A549 (cell line): Measurements from ENCODE around the gene TNN. TPM values are rescaled to one million over a fixed set of nuclear protein-coding genes. Genes with fewer than 3 reads are reported as not detected.

Experiments used
- ATAC-seq, 2 experiments: fragments of 200-7000 bp in 1 of 2; fragments of >200 bp in 1 of 2; cut with Nextera tagmentation in 1 of 2; cut with Tn5 transposase in 1 of 2; 3 replicates each; pipeline versions ENCODE4 v1.8.0 to v1.9.1; 2018 to 2020; ENCODE audit warnings: mild to moderate bottlenecking in 1 of 2, moderate library complexity in 1 of 2
- CTCF ChIA-PET: fragments of 300-600 bp; sonication (Branson Sonifier 250); formaldehyde crosslinking; extraction: SDS; loops from one replicate; lab custom pipeline; 2021; ENCODE audit warnings: antibody characterized with exemption, inconsistent platforms; lab: Yijun Ruan, JAX
- POLR2A ChIA-PET: fragments of 350-600 bp; formaldehyde crosslinking; extraction: SDS; loops from one replicate; lab custom pipeline; 2021; ENCODE audit warnings: antibody characterized with exemption, inconsistent platforms; lab: Yijun Ruan, JAX
- DNase-seq, 2 experiments: peaks; one replicate each; pipeline versions ENCODE4 v3.0.0 to v3.0.0-alpha.2; 2011 to 2016; ENCODE audit warnings: low read depth in 1 of 2, low spot score in 1 of 2
- FAIRE-seq: peaks from 2 replicates; lab custom pipeline; 2011; peaks lifted over from hg19 to GRCh38; lab: Jason Lieb, UNC
- H3K27ac ChIP-seq, 2 experiments: fragments of >200 bp; sonication (Bioruptor Twin); formaldehyde crosslinking; 3 replicates each; pipeline ENCODE4 v1.5.1; 2016 to 2017
- H3K4me1 ChIP-seq: fragments of >200 bp; sonication (Bioruptor Twin); formaldehyde crosslinking; 3 replicates; pipeline ENCODE4 v1.6.1; 2016
- H3K4me2 ChIP-seq: fragments of >200 bp; sonication (Bioruptor Twin); formaldehyde crosslinking; 3 replicates; pipeline ENCODE4 v1.6.1; 2016
- H3K4me3 ChIP-seq: fragments of >200 bp; sonication (Bioruptor Twin); formaldehyde crosslinking; 3 replicates; pipeline ENCODE4 v1.5.1; 2016
- H3K9me3 ChIP-seq: fragments of >200 bp; sonication (Bioruptor Twin); formaldehyde crosslinking; 3 replicates; pipeline ENCODE4 v1.6.1; 2016
- BHLHE40 ChIP-seq: IDR thresholded peaks from 2 replicates; pipeline ENCODE4 v1.6.1; 2012; ENCODE audit warnings: low read depth, low read length, inconsistent platforms
- CBX8 ChIP-seq: fragments of 200-600 bp; sonication (generic); IDR thresholded peaks from 2 replicates; pipeline ENCODE4 v1.6.1; 2016
- EP300 ChIP-seq, 2 experiments: fragments of >200 bp; sonication (Bioruptor Twin); formaldehyde crosslinking; IDR thresholded peaks; 2 replicates in 1 of 2; 3 replicates in 1 of 2; pipeline ENCODE4 v1.6.1; 2016 to 2017
- ESRRA ChIP-seq: fragments of 150-350 bp; IDR thresholded peaks from 2 replicates; pipeline ENCODE4 v1.6.1; 2014; ENCODE audit warnings: mild to moderate bottlenecking, low read length, borderline replicate concordance
- HEYL ChIP-seq: fragments of 250-450 bp; sonication (Bioruptor Pico); IDR thresholded peaks from 2 replicates; pipeline ENCODE4 v1.8.0; 2021; ENCODE audit warnings: mild to moderate bottlenecking, moderate library complexity
- HOXA7 ChIP-seq: fragments of 250-450 bp; sonication (Bioruptor Pico); IDR thresholded peaks from 2 replicates; pipeline ENCODE4 v1.5.0; 2020; ENCODE audit warnings: mild to moderate bottlenecking, moderate library complexity
- KDM1A ChIP-seq: fragments of 200-600 bp; sonication (generic); IDR thresholded peaks from 2 replicates; pipeline ENCODE4 v1.6.1; 2016; ENCODE audit warnings: low read depth, mild to moderate bottlenecking
- KDM5A ChIP-seq: fragments of 200-600 bp; sonication (generic); IDR thresholded peaks from 2 replicates; pipeline ENCODE4 v1.6.1; 2016; ENCODE audit warnings: antibody characterized with exemption, mild to moderate bottlenecking
- MAZ ChIP-seq: fragments of 150-350 bp; IDR thresholded peaks from 2 replicates; pipeline ENCODE4 v1.6.1; 2014; ENCODE audit warnings: antibody characterized with exemption, low read depth, low read length, borderline replicate concordance
- NFE2L2 ChIP-seq: fragments of 150-350 bp; conservative IDR thresholded peaks from 2 replicates; pipeline ENCODE4 v1.6.1; 2014; ENCODE audit warnings: low read length
- NPAS2 ChIP-seq: fragments of 250-450 bp; sonication (Bioruptor Pico); IDR thresholded peaks from 2 replicates; pipeline ENCODE4 v1.8.0; 2022; ENCODE audit warnings: mild to moderate bottlenecking, moderate library complexity, borderline replicate concordance
- NR3C1 ChIP-seq: fragments of >200 bp; sonication (Bioruptor Twin); formaldehyde crosslinking; IDR thresholded peaks from 3 replicates; pipeline ENCODE4 v1.6.1; 2017
- PHF8 ChIP-seq: fragments of 200-600 bp; sonication (generic); IDR thresholded peaks from 2 replicates; pipeline ENCODE4 v1.6.1; 2016; ENCODE audit warnings: low read depth, mild to moderate bottlenecking, antibody characterized with exemption, moderate library complexity, borderline replicate concordance
- POLR2AphosphoS2 ChIP-seq: conservative IDR thresholded peaks from 2 replicates; pipeline ENCODE4 v1.6.1; 2012; ENCODE audit warnings: low read length, improper control_type of control experiment, inconsistent platforms
- RAD21 ChIP-seq, 2 experiments: fragments of >200 bp in 1 of 2; sonication (Bioruptor Twin) in 1 of 2; formaldehyde crosslinking in 1 of 2; IDR thresholded peaks in 1 of 2; conservative IDR thresholded peaks in 1 of 2; 2 replicates in 1 of 2; 3 replicates in 1 of 2; pipeline ENCODE4 v1.6.1; 2012 to 2018; ENCODE audit warnings: inconsistent platforms in 1 of 2
- RNF2 ChIP-seq: fragments of 200-600 bp; sonication (generic); IDR thresholded peaks from 2 replicates; pipeline ENCODE4 v1.6.1; 2016; ENCODE audit warnings: low read depth, mild to moderate bottlenecking, antibody characterized with exemption, moderate library complexity, borderline replicate concordance
- ZC3H11A ChIP-seq: fragments of 450-650 bp; IDR thresholded peaks from 2 replicates; pipeline ENCODE4 v1.6.1; 2014; ENCODE audit warnings: antibody characterized with exemption, mild to moderate bottlenecking
- ZFP36 ChIP-seq: fragments of 450-650 bp; IDR thresholded peaks from 2 replicates; pipeline ENCODE4 v1.6.1; 2014; ENCODE audit warnings: borderline replicate concordance; ENCODE audit not compliant: partially characterized antibody
- ZNF302 ChIP-seq: fragments of 250-450 bp; sonication (Bioruptor Pico); IDR thresholded peaks from 2 replicates; pipeline ENCODE4 v1.9.0; 2021; ENCODE audit warnings: inconsistent platforms, mild to moderate bottlenecking, moderate library complexity
- ZSCAN20 ChIP-seq: fragments of 250-450 bp; sonication (Bioruptor Pico); IDR thresholded peaks from 2 replicates; pipeline ENCODE4 v1.8.0; 2022; ENCODE audit warnings: mild to moderate bottlenecking, moderate library complexity
- WGBS: methylation state at CpG from one replicate; pipeline ENCODE4 v1.1.6; 2017; ENCODE audit errors: missing lambda C conversion rate; 5-methylcytosine and 5-hydroxymethylcytosine counted together
- polyA plus RNA-seq, 4 experiments: library from polyadenylated mRNA; depleted of rRNA in 3 of 4; stranded (reverse); fragments of >200 nt; fragmentation: RNase III in 1 of 4; extraction: RNeasy Plus Mini Kit Qiagen cat#74134 plus additional on column Dnase treatment in 1 of 4; gene quantifications; 2 replicates in 3 of 4; 3 replicates in 1 of 4; pipeline ENCODE4 v1.2.3, GENCODE V29; 2011 to 2017
- TF ChIP-seq, protein P1 (sequence below): fragments of 200-600 bp; sonication (generic); IDR thresholded peaks from 2 replicates; pipeline ENCODE4 v1.6.1; 2016; ENCODE audit warnings: antibody characterized with exemption, mild to moderate bottlenecking, moderate library complexity
- TF ChIP-seq, protein P2 (sequence below): fragments of 150-350 bp; IDR thresholded peaks from 2 replicates; pipeline ENCODE4 v1.6.1; 2014; ENCODE audit warnings: low read depth, mild to moderate bottlenecking, low read length
- TF ChIP-seq, protein P3 (sequence below): IDR thresholded peaks from 2 replicates; pipeline ENCODE4 v1.6.1; 2012
- TF ChIP-seq, protein P4 (sequence below): fragments of 250-450 bp; sonication (Bioruptor Pico); IDR thresholded peaks from 2 replicates; pipeline ENCODE4 v1.5.0; 2020; ENCODE audit warnings: low read depth, mild to moderate bottlenecking, moderate library complexity

The TNN gene
- polyA plus RNA-seq, 2 of the 4 experiments (the other 2 are of a cell fraction) = not detected

DNA sequence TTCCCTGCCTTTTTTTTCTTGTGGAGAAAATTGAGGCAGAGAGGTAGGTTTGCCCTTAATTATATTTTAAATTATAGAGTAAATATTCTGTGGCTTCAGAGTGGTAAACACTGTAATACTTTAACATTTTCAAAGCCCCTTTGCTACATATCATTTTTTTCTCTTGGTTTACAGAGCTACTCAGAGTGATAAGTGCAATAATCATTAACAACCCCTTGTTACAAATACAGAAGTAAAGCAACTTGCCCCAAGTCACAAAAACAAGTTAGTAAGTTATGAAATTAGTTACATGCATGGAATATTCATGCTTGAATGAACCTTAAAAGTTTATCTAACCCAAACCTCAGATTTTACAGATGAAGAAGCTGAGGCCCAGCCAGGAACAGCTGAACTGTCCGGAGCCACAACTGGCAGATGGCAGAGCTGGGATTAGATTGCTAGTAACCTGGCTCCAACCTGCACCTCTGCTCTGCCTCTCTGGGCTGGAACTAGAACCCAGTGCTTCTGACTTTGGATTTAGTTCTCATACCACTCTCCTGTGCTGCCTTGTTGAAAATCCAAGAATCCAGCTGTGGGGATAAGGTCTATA, 48.7 kb downstream of the TNN start:
- no peak for FAIRE-seq
- CTCF ChIA-PET = interaction anchor here (0.9 to 2.5 kb wide), 4 partner anchors 7 to 85 kb away, joined by 3 to 12 read pairs (median 4); no protein-coding TSS in a partner anchor

DNA sequence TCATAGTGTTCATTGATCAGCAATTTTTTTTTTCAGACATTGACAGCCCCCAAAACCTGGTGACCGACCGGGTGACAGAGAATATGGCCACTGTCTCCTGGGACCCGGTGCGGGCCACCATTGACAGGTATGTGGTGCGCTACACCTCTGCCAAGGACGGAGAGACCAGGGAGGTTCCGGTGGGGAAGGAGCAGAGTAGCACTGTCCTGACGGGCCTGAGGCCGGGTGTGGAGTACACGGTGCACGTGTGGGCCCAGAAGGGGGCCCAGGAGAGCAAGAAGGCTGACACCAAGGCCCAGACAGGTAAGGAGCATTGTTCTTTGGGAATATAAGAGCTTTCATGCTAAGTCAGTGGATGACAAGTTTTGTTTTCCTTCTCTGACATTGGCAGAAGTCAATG, 49.3 kb downstream of the TNN start:
- ATAC-seq (no peak), FAIRE-seq (no peak)
- CTCF ChIA-PET = interaction anchor here (0.8 to 0.9 kb wide), 2 partner anchors 8 to 30 kb away, joined by 3 to 5 read pairs; no protein-coding TSS in a partner anchor

More for the DNA sequence above, 48.7 kb downstream of the TNN start:
- WGBS = 82% methylated on average over 1 of the region's 1 CpG
- H3K4me2 ChIP-seq = no peak overlapping the region
- H3K27ac ChIP-seq = no peak overlapping the region
- ATAC-seq (no peak), DNase-seq (no peak)
- H3K4me3 ChIP-seq = no peak overlapping the region
- H3K4me1 ChIP-seq = no peaks in the 10 kb centered on the region
- POLR2A ChIA-PET = no interaction called here
- 0 out of 3 replicates have a peak, but pooled peaks cover 2% of the 10 kb centered on the region for H3K9me3 ChIP-seq
- TF ChIP-seq, protein P1, sequence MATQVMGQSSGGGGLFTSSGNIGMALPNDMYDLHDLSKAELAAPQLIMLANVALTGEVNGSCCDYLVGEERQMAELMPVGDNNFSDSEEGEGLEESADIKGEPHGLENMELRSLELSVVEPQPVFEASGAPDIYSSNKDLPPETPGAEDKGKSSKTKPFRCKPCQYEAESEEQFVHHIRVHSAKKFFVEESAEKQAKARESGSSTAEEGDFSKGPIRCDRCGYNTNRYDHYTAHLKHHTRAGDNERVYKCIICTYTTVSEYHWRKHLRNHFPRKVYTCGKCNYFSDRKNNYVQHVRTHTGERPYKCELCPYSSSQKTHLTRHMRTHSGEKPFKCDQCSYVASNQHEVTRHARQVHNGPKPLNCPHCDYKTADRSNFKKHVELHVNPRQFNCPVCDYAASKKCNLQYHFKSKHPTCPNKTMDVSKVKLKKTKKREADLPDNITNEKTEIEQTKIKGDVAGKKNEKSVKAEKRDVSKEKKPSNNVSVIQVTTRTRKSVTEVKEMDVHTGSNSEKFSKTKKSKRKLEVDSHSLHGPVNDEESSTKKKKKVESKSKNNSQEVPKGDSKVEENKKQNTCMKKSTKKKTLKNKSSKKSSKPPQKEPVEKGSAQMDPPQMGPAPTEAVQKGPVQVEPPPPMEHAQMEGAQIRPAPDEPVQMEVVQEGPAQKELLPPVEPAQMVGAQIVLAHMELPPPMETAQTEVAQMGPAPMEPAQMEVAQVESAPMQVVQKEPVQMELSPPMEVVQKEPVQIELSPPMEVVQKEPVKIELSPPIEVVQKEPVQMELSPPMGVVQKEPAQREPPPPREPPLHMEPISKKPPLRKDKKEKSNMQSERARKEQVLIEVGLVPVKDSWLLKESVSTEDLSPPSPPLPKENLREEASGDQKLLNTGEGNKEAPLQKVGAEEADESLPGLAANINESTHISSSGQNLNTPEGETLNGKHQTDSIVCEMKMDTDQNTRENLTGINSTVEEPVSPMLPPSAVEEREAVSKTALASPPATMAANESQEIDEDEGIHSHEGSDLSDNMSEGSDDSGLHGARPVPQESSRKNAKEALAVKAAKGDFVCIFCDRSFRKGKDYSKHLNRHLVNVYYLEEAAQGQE = no peak
- no peak for TF ChIP-seq HEYL (CRISPR knock-in tag)
- TF ChIP-seq MAZ = no peak
- no peak for TF ChIP-seq NR3C1
- no peak for TF ChIP-seq KDM5A
- no peak for TF ChIP-seq ZFP36
- TF ChIP-seq, protein P2, sequence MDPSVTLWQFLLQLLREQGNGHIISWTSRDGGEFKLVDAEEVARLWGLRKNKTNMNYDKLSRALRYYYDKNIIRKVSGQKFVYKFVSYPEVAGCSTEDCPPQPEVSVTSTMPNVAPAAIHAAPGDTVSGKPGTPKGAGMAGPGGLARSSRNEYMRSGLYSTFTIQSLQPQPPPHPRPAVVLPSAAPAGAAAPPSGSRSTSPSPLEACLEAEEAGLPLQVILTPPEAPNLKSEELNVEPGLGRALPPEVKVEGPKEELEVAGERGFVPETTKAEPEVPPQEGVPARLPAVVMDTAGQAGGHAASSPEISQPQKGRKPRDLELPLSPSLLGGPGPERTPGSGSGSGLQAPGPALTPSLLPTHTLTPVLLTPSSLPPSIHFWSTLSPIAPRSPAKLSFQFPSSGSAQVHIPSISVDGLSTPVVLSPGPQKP = no peak
- no peak for TF ChIP-seq NPAS2 (CRISPR knock-in tag)
- no peak for TF ChIP-seq ZC3H11A
- TF ChIP-seq, protein P3, sequence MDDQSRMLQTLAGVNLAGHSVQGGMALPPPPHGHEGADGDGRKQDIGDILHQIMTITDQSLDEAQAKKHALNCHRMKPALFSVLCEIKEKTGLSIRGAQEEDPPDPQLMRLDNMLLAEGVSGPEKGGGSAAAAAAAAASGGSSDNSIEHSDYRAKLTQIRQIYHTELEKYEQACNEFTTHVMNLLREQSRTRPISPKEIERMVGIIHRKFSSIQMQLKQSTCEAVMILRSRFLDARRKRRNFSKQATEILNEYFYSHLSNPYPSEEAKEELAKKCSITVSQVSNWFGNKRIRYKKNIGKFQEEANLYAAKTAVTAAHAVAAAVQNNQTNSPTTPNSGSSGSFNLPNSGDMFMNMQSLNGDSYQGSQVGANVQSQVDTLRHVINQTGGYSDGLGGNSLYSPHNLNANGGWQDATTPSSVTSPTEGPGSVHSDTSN = no peak
- TF ChIP-seq HOXA7 = no peak
- TF ChIP-seq, all 56 proteins: peak for 0

More for the DNA sequence above, 49.3 kb downstream of the TNN start:
- no peak overlapping the region for H3K27ac ChIP-seq
- 56% methylated on average over 11 of the region's 11 CpGs for WGBS
- POLR2A ChIA-PET = no interaction called here
- no peak for DNase-seq
- no peaks in the 10 kb centered on the region for H3K4me1 ChIP-seq
- 0 out of 3 replicates have a peak, but pooled peaks cover 2% of the 10 kb centered on the region for H3K9me3 ChIP-seq
- H3K4me2 ChIP-seq = no peak overlapping the region
- TF ChIP-seq, protein P4, sequence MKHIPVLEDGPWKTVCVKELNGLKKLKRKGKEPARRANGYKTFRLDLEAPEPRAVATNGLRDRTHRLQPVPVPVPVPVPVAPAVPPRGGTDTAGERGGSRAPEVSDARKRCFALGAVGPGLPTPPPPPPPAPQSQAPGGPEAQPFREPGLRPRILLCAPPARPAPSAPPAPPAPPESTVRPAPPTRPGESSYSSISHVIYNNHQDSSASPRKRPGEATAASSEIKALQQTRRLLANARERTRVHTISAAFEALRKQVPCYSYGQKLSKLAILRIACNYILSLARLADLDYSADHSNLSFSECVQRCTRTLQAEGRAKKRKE (CRISPR knock-in tag) = no peak
- no peak for TF ChIP-seq CBX8
- TF ChIP-seq ZNF302 (CRISPR knock-in tag) = no peak
- no peak for TF ChIP-seq KDM1A
- TF ChIP-seq HOXA7 = no peak
- TF ChIP-seq ZSCAN20 (CRISPR knock-in tag) = no peak
- TF ChIP-seq EP300 (IDR thresholded peaks at IDR 0.05) = no peak
- TF ChIP-seq RAD21 (conservative IDR thresholded peaks at IDR 0.05 in 1 of 2, IDR thresholded peaks at IDR 0.05 in 1 of 2) = no peak
- TF ChIP-seq NFE2L2 = no peak
- TF ChIP-seq PHF8 = no peak
- TF ChIP-seq POLR2AphosphoS2 = no peak
- TF ChIP-seq HEYL (CRISPR knock-in tag) = no peak
- no peak for TF ChIP-seq ESRRA
- TF ChIP-seq, protein P3 = no peak
- no peak for TF ChIP-seq RNF2
- TF ChIP-seq BHLHE40 = no peak
- H3K4me3 ChIP-seq = no peak overlapping the region
